Astrocyte of the hippocampus (primary cell): ENCODE measurements around the gene FAM43A.
A peak's percentile ranks its signal among the peaks of the same experiment; 100 is the strongest.

Experiments
- DNase-seq: peaks from one replicate; pipeline ENCODE4 v3.0.0; 2011; ENCODE audit warnings: low read depth, low spot score

Gene FAM43A

DNA sequence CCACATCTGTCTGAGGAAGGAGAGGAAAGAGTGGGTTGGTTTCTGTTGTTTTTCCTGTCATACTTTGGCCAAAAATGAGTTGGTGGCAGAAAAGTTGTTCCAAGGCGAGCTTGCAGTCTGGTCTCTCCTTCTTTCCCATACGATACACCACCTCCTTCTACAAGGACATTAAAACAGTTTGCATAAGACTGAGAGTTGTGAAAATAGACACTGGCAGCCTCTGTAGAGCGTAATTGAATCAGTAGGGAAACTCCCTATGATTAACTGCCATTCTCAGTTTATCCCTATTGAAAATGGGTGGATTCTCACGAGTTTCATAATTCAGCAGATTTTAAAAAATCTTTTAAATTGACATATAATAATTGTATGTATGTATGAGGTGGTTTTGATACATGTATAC, 10.0 kb upstream of the FAM43A start:
- DNase-seq, result no peak

GRCh38 chr3:194676471-194676870, 9.2 kb upstream of the FAM43A start:
- DNase-seq, result no peak

DNA sequence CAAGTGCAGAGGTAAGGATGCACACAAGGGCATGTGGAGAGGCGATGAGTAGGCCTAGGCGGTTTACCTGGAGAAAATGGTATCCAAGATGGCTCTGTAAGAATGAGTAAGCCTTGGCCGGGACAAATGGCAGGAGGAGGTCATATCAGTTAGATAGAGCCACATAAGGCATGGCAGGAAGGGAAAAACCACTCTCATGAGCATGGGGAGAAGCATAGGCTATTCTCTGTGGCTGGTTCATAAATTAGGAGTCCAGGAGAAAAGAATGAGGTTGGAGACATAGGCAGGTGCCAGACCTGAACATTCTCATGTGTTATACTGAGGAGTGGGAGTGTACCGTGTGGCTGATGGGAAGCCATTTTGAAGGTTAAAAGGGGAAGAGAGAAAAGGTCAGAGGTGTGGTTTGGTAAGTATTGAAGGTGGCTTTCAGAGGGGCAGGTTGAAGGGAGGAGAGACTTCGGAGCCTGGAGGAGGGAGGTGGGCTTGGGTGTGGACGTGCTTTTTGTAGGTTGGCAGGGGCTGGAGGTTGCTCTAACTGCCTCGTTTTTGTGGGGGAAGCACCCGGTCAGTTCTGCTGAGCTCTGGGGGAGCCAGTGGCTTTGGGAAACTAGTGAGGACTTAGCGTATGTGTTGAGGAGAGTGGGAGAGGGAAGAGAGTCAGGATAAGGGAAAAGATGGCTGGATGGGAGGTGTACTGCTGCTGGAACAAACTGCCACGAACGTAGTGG, 4.6 kb upstream of the FAM43A start:
- no peak for DNase-seq

DNA sequence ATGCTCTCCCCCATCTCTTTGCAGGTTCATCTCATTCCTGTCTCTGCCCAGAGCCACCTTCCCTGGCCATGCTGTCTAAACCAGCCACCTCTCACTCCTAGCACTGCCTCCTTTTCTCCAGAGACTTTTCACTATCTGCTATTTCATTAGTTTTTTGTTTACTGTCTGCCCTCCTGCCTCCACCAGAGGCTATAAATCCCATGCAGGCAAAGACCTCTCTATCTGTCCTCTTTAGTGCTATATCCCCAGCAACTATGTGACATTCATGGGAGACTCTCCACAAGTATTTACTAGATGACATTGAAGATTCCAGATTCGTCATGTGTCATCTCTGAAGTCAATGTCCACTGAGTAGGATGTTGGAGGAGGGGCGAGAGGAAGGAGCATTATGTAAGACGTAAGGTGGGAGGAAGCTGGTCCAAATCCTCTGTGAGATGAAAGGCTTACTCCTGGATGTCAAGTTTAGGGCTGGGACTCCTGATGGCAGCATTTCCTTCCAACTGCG, 3.4 kb upstream of the FAM43A start:
- DNase-seq, result no peak

DNA sequence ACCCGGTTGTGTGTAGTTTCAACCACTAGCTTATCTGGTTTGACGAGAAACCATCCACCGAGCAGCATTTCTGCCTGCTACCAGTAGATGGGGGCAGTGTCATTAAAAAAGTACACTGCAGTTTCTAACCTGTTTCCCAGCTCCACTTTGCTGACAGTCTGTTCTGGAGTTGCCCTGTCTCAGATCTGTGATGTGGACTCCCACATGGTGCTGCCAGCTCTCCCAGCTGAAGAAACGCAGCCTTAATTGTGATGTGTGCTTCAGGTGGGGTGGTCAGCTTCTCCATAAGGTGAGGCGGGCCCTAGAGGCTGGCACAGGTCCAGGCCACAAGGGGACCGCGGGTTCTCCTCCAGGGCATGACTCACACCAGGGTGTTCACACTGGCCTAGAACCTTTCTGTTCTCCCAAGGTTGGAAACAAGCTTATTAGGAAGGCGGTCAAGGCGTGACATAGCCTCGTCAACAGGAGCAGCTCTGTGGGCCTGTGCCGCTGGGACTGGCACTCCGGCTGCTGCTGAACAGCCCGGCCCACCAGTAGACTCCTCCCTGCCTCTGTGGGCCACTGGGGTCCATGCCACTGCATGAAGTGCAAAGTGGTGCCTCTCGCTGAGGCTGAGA, 2.9 kb upstream of the FAM43A start:
- peak; percentile 93 for DNase-seq

- peak; percentile 51 for DNase-seq
These were observed 2.3 kb upstream of the FAM43A start for GRCh38 chr3:194683380-194683779.

GRCh38 chr3:194685065-194685717, 492 bp upstream of the FAM43A start:
- DNase-seq, result no peak

DNA sequence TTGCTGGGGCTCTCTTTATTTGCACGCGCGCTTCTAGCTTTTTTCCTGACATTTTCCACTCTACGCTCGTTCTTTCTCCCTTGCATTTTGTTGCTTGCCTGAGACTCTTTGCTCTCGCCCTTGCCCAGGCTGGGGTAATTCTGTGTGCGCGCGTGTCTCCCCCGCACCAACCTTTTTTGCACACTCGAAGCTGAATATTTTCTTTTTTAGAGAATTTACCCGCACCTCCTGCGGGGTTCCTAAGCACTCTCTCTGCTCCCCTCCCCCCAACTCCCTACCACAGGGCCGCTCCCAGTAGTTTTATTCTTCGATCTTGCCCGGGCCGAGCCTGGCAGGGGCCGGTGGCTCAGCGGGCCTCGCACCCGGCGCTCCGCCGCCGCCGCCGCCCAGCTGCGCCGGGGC, 732 bp downstream of the FAM43A start:
- no peak for DNase-seq

DNA sequence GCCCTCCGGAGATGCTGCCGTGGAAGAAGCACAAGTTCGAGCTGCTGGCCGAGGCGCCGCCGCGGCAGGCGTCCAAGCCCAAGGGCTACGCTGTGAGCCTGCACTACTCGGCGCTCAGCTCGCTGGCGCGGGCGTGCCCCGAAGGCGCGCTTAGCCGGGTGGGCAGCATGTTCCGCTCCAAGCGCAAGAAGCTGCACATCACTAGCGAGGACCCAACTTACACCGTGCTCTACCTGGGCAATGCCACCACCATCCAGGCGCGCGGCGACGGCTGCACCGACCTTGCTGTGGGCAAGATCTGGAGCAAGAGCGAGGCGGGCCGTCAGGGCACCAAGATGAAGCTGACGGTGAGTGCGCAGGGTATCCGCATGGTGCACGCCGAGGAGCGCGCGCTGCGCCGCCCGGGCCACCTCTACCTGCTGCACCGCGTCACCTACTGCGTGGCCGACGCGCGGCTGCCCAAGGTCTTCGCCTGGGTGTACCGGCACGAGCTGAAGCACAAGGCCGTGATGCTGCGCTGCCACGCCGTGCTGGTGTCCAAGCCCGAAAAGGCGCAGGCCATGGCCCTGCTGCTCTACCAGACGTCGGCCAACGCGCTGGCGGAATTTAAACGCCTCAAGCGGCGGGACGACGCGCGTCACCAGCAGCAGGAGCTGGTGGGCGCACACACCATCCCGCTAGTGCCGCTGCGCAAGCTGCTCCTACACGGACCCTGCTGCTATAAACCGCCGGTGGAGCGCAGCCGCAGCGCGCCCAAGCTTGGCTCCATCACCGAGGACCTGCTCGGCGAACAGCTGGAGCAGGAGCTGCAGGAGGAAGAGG, 1.3 kb downstream of the FAM43A start:
- DNase-seq, result peak; percentile 81

DNA sequence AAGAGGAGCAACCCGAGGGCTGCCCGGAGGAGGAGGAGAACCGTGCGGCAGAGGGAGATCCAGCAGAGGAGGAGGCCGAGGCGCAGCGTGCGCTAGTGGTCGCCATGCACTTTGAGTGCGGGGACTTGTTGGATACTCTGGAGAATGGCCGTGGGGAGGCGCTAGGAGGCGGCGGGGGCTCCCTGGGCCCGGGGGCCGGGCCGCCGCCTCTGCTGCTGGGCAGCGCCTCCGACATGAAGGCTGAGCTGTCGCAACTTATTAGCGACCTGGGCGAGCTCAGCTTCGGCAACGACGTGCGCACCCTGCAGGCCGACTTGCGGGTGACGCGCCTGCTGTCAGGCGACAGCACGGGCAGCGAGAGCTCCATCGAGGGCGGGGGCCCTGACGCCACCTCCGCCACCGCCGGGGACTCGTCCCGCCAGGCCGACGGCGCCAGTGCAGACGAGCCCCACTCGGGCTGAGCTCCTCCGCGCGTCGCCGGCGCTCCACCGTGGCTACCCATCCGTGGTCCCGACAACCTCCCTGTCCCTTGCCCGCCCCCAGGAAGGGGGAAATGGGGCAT, 2.0 kb downstream of the FAM43A start:
- DNase-seq, result peak; percentile 85

- DNase-seq, result peak; percentile 68
These were observed 2.6 kb downstream of the FAM43A start for GRCh38 chr3:194688200-194688740.

DNA sequence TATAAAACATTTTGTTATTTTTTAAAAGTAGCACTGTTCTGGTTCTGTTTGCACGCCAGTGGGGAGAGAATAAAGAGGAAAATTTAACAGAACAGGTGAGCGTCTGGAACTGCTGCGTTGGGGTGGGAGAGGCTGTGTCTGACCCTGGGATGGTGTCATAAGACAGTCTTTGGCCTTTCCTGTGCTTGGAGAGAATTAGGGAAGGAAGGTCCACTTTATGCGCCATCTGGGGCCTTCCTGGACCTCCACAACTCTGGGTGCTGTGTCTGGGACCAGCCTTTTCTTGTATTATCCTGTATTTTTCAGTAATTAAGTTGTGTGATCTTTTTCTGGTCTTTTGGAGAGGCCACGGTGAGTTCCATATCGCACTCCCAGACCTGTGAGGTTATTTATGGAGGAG, 3.3 kb downstream of the FAM43A start:
- DNase-seq, result no peak

- peak; percentile 26 for DNase-seq
These were observed 3.8 kb downstream of the FAM43A start for GRCh38 chr3:194689493-194689944.

DNA sequence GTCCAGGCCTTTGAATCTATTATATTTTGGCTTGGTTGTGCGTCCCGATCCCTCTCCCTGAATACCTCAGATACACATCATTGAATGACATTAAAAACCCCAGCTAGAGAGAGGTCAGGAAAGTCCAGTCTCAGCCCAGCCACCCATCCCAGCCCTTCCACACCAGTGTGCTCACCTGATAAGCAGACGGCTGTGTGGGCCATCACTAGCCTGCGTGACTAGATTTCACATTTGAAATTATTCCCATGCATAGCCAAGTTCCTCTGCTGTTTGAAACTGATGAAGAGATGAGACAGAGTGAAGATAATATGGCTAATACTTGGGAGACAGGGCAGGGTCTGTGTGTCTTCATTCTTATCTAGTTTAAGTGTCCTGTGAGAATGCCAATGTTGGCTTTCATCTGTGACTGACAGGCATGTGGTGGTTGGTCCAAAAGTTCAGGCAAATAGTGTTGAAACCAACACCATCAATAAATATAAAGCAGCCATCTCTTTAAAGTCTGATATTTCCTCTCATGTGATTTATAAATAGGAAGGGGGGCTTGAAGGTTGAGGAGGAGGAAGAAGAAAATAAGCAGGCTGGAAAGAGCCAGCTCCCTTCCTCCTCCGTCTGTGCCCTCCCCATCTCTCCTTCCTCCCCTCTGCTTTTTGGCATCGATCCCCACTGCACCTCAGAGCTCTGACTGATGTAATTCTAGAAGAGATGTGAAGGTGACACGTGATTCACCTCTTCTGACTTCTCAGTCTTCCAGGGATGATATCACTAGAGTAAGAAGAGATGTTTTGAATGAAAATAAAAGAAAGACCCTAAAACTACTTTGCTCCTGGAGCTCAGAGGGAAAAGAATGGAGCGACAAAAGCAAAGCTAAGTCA, 5.1 kb downstream of the FAM43A start:
- peak; percentile 47 for DNase-seq

DNA sequence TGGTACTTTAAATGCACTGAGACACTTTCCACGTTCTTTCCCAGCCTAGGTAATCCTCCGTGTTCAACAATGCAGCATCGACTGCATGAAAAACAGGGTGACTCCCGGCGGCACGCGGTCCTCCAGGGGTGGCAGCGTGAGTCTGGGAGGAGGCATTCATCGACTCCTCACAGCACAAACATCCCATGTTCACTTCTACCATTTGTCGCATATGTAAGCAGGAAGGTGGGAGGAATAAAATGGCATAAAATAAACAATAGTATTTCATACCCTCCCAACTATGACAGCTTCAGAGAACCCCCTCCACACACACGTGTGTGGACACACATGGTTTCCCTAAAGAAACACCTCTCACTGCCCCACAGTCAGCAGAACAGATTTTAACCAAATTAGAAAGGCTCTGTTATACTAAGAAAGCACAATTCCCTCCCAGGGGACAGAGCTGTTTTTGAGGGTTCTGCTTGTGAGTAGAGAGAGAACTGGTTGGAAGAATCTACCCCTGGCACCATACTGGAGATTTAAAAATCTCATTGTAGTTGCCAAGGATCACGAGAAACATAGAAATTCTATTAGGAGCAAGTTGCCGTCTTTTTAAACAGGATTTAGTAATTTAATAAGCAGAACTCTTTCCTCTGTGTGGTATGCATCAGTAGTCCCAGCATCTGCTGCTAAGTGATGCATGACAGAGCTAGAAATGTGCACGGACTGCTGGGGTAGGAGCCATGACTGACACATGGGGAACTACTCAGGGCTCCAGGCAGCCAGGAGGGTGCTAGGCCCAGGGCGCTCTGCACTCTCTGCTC, 6.0 kb downstream of the FAM43A start:
- DNase-seq, result peak; percentile 35

DNA sequence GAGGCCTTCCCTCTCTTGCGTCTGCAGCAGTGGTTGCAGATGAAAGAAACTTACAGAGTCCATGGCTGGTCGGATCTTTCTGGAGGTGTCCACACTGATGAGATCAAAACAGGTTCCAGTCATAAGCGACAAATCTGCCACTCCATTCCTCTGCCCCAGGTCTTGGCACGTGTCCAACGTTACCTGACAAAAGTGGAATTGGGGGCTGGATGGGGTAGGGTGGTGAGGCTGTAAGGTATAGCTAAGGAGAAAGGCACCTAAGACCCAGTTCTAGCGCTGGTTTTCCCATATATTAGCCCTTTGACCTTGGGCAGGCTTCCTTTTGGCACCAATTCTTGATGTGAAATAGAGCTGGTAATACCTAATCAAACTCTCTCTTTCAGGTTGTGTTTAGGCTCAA, 11.0 kb downstream of the FAM43A start:
- no peak for DNase-seq

DNA sequence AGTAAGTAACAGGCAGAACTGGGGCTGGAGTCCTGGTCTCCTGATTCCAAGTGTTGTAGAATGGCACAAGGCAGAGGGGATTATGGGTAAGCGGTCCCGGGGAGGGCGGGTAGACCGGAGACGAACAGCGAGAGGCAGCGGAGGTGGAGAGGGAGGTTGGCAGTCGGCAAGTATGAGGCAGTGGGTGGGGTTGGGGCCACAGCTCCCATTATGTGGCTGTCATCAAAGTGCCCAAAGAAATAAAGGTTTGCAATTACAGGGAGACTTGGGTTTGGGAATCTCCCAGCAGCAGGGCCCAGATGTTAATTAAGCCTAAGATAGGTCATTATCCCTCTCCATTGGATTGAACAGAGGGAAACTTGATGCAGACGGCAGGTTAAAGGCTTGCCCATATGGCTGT, 16.9 kb downstream of the FAM43A start:
- no peak for DNase-seq

- no peak for DNase-seq
These were observed 19.5 kb downstream of the FAM43A start for GRCh38 chr3:194705227-194705626.

GRCh38 chr3:194705761-194706160, 20.1 kb downstream of the FAM43A start:
- DNase-seq, result no peak
